WTC11 (cell line): Measurements from ENCODE around the gene SENP5. TPM values are rescaled to one million over a fixed set of nuclear protein-coding genes. Genes with fewer than 3 reads are reported as not detected.

Experiments used
- ATAC-seq: fragments of 200-7000 bp; cut with Tn5 transposase; 2 replicates; pipeline ENCODE4 v1.10.0; 2021; ENCODE audit warnings: mild to moderate bottlenecking, moderate library complexity
- CTCF ChIA-PET: fragments of 300-600 bp; sonication (Branson Sonifier 250); formaldehyde crosslinking; loops from one replicate; lab custom pipeline; 2021; ENCODE audit warnings: antibody characterized with exemption; lab: Charles Lee
- POLR2A ChIA-PET: fragments of 350-600 bp; sonication (Branson Sonifier 250); formaldehyde crosslinking; loops from one replicate; lab custom pipeline; 2021; ENCODE audit warnings: antibody characterized with exemption; lab: Charles Lee
- DNase-seq: peaks from one replicate; pipeline ENCODE4 v3.0.0; 2021; ENCODE audit warnings: low spot score
- H3K27ac Mint-ChIP-seq: 2 replicates; pipeline ENCODE4 v1.8.0; 2021; ENCODE audit warnings: mixed read lengths
- H3K27me3 Mint-ChIP-seq: 2 replicates; pipeline ENCODE4 v1.8.0; 2021; ENCODE audit warnings: low read depth, mild to moderate bottlenecking, moderate library complexity, mixed read lengths
- H3K36me3 Mint-ChIP-seq: 2 replicates; pipeline ENCODE4 v1.8.0; 2021; ENCODE audit warnings: mixed read lengths
- H3K4me1 Mint-ChIP-seq: 2 replicates; pipeline ENCODE4 v1.8.0; 2022; ENCODE audit warnings: mixed read lengths
- H3K4me3 Mint-ChIP-seq: 2 replicates; pipeline ENCODE4 v1.8.0; 2021; ENCODE audit warnings: mild to moderate bottlenecking, moderate library complexity, mixed read lengths
- H3K9me3 Mint-ChIP-seq: 2 replicates; pipeline ENCODE4 v1.8.0; 2021; ENCODE audit warnings: mixed read lengths
- GTF2I ChIP-seq: fragments of 250-450 bp; sonication (Bioruptor Pico); conservative IDR thresholded peaks from 2 replicates; pipeline ENCODE4 v1.4.0; 2021; ENCODE audit warnings: mild to moderate bottlenecking
- JUN ChIP-seq: sonication (generic); formaldehyde crosslinking; IDR thresholded peaks from 2 replicates; pipeline ENCODE4 v1.8.0; 2023; ENCODE audit warnings: mild to moderate bottlenecking, missing genetic modification reagents
- MYBL2 ChIP-seq: sonication (generic); formaldehyde crosslinking; IDR thresholded peaks from 2 replicates; pipeline ENCODE4 v1.8.1; 2023; ENCODE audit warnings: mild to moderate bottlenecking, moderate library complexity, missing genetic modification reagents
- ZNF671 ChIP-seq: fragments of 250-450 bp; sonication (Bioruptor Pico); IDR thresholded peaks from 2 replicates; pipeline ENCODE4 v1.8.0; 2021; ENCODE audit warnings: mild to moderate bottlenecking
- total RNA-seq: library from RNA; stranded (reverse); gene quantifications from 3 replicates; pipeline ENCODE4 v1.2.3, GENCODE V29; 2021
- TF ChIP-seq, protein P1 (sequence below): sonication (generic); formaldehyde crosslinking; IDR thresholded peaks from 2 replicates; pipeline ENCODE4 v1.8.1; 2023; ENCODE audit warnings: mild to moderate bottlenecking, missing genetic modification reagents, borderline replicate concordance
- TF ChIP-seq, protein P2 (sequence below): sonication (generic); formaldehyde crosslinking; IDR thresholded peaks from 2 replicates; pipeline ENCODE4 v1.8.0; 2022; ENCODE audit warnings: missing genetic modification reagents
- TF ChIP-seq, protein P3 (sequence below): sonication (generic); formaldehyde crosslinking; IDR thresholded peaks from 2 replicates; pipeline ENCODE4 v1.8.0; 2023; ENCODE audit warnings: mild to moderate bottlenecking, missing genetic modification reagents
- TF ChIP-seq, protein P4 (sequence below): sonication (generic); formaldehyde crosslinking; conservative IDR thresholded peaks from 2 replicates; pipeline ENCODE4 v1.8.1; 2022; ENCODE audit warnings: mild to moderate bottlenecking, missing genetic modification reagents
- TF ChIP-seq, protein P5 (sequence below): fragments of 200-600 bp; IDR thresholded peaks from 2 replicates; pipeline ENCODE4 v1.8.0; 2022; ENCODE audit warnings: antibody characterized with exemption
- TF ChIP-seq, protein P6 (sequence below): sonication (generic); formaldehyde crosslinking; IDR thresholded peaks from 2 replicates; pipeline ENCODE4 v1.8.1; 2023; ENCODE audit warnings: mild to moderate bottlenecking, missing genetic modification reagents, moderate library complexity
- TF ChIP-seq, protein P7 (sequence below): sonication (generic); formaldehyde crosslinking; IDR thresholded peaks from 2 replicates; pipeline ENCODE4 v1.8.1; 2023; ENCODE audit warnings: mild to moderate bottlenecking, moderate library complexity, missing genetic modification reagents
- TF ChIP-seq, protein P8 (sequence below): fragments of 250-450 bp; sonication (Bioruptor Pico); IDR thresholded peaks from 2 replicates; pipeline ENCODE4 v1.9.0; 2021; ENCODE audit warnings: moderate library complexity, mild to moderate bottlenecking, inconsistent platforms, borderline replicate concordance
- TF ChIP-seq, protein P9 (sequence below): sonication (generic); formaldehyde crosslinking; IDR thresholded peaks from 2 replicates; pipeline ENCODE4 v1.8.0; 2023; ENCODE audit warnings: missing genetic modification reagents

The SENP5 gene
- total RNA-seq, 1 experiment from 2014 or later = 30.8 TPM

DNA sequence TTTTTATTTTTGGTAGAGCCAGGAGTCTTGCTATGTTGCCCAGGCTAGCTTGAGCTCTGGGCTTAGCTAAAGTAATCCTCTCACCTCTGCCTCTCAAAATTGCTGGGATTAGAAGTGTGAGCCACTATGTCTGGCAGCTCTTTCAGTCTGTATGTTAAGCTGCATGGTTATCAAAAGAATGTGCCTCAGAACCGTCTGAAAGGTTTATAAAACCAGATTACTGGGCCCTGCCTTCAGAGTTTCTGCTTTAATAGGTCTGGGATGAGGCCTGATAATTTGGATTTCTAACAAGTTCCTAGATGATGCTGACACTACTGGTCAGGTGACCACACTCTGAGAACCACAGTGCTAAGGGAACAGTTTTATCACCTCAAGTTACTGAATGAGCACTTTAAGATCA is 34.6 kb downstream of the SENP5 start (continued):
- TF ChIP-seq, protein P1, sequence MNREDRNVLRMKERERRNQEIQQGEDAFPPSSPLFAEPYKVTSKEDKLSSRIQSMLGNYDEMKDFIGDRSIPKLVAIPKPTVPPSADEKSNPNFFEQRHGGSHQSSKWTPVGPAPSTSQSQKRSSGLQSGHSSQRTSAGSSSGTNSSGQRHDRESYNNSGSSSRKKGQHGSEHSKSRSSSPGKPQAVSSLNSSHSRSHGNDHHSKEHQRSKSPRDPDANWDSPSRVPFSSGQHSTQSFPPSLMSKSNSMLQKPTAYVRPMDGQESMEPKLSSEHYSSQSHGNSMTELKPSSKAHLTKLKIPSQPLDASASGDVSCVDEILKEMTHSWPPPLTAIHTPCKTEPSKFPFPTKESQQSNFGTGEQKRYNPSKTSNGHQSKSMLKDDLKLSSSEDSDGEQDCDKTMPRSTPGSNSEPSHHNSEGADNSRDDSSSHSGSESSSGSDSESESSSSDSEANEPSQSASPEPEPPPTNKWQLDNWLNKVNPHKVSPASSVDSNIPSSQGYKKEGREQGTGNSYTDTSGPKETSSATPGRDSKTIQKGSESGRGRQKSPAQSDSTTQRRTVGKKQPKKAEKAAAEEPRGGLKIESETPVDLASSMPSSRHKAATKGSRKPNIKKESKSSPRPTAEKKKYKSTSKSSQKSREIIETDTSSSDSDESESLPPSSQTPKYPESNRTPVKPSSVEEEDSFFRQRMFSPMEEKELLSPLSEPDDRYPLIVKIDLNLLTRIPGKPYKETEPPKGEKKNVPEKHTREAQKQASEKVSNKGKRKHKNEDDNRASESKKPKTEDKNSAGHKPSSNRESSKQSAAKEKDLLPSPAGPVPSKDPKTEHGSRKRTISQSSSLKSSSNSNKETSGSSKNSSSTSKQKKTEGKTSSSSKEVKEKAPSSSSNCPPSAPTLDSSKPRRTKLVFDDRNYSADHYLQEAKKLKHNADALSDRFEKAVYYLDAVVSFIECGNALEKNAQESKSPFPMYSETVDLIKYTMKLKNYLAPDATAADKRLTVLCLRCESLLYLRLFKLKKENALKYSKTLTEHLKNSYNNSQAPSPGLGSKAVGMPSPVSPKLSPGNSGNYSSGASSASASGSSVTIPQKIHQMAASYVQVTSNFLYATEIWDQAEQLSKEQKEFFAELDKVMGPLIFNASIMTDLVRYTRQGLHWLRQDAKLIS (CRISPR knock-in tag) = no peak
- TF ChIP-seq, protein P2, sequence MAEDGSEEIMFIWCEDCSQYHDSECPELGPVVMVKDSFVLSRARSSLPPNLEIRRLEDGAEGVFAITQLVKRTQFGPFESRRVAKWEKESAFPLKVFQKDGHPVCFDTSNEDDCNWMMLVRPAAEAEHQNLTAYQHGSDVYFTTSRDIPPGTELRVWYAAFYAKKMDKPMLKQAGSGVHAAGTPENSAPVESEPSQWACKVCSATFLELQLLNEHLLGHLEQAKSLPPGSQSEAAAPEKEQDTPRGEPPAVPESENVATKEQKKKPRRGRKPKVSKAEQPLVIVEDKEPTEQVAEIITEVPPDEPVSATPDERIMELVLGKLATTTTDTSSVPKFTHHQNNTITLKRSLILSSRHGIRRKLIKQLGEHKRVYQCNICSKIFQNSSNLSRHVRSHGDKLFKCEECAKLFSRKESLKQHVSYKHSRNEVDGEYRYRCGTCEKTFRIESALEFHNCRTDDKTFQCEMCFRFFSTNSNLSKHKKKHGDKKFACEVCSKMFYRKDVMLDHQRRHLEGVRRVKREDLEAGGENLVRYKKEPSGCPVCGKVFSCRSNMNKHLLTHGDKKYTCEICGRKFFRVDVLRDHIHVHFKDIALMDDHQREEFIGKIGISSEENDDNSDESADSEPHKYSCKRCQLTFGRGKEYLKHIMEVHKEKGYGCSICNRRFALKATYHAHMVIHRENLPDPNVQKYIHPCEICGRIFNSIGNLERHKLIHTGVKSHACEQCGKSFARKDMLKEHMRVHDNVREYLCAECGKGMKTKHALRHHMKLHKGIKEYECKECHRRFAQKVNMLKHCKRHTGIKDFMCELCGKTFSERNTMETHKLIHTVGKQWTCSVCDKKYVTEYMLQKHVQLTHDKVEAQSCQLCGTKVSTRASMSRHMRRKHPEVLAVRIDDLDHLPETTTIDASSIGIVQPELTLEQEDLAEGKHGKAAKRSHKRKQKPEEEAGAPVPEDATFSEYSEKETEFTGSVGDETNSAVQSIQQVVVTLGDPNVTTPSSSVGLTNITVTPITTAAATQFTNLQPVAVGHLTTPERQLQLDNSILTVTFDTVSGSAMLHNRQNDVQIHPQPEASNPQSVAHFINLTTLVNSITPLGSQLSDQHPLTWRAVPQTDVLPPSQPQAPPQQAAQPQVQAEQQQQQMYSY (CRISPR knock-in tag) = no peak
- TF ChIP-seq, protein P3, sequence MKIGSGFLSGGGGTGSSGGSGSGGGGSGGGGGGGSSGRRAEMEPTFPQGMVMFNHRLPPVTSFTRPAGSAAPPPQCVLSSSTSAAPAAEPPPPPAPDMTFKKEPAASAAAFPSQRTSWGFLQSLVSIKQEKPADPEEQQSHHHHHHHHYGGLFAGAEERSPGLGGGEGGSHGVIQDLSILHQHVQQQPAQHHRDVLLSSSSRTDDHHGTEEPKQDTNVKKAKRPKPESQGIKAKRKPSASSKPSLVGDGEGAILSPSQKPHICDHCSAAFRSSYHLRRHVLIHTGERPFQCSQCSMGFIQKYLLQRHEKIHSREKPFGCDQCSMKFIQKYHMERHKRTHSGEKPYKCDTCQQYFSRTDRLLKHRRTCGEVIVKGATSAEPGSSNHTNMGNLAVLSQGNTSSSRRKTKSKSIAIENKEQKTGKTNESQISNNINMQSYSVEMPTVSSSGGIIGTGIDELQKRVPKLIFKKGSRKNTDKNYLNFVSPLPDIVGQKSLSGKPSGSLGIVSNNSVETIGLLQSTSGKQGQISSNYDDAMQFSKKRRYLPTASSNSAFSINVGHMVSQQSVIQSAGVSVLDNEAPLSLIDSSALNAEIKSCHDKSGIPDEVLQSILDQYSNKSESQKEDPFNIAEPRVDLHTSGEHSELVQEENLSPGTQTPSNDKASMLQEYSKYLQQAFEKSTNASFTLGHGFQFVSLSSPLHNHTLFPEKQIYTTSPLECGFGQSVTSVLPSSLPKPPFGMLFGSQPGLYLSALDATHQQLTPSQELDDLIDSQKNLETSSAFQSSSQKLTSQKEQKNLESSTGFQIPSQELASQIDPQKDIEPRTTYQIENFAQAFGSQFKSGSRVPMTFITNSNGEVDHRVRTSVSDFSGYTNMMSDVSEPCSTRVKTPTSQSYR (CRISPR knock-in tag) = no peak
- TF ChIP-seq, all 79 proteins: peak for 0

DNA sequence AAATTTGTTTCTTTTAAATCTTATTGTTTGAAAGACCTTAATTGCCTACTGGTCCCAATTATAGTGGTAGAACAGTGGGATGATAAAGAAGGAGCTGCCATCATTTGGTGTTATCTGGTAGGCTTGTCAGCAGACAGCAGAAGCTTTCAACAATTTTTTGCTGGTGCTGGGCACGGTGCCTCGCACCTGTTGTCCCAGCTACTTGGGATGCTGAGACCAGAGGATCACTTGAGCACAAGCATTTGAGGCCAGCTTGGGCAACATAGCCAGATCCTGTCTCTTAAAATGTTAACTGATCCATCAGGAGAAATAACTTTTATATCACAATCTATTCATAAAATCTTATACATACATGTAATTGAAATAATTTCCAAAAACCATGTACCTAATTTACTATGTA is 36.0 kb downstream of the SENP5 start:
- ChIA-PET POLR2A (no interaction called here), CTCF (no interaction called here)
- ATAC-seq (no peak), DNase-seq (no peak)
- Mint-ChIP-seq H3K4me3 (no peak overlapping the region), H3K27ac (no peak overlapping the region), H3K9me3 (no peaks in the 10 kb centered on the region), H3K36me3 (peaks cover 52% of the 10 kb centered on the region), H3K27me3 (no peaks in the 10 kb centered on the region), H3K4me1 (no peaks in the 10 kb centered on the region)
- TF ChIP-seq, protein P4, sequence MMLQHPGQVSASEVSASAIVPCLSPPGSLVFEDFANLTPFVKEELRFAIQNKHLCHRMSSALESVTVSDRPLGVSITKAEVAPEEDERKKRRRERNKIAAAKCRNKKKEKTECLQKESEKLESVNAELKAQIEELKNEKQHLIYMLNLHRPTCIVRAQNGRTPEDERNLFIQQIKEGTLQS = no peak
- TF ChIP-seq JUN (CRISPR knock-in tag) (no peak), ZNF671 (CRISPR knock-in tag) (no peak), GTF2I (CRISPR knock-in tag) (no peak), MYBL2 (CRISPR knock-in tag) (no peak)
- TF ChIP-seq, protein P5, sequence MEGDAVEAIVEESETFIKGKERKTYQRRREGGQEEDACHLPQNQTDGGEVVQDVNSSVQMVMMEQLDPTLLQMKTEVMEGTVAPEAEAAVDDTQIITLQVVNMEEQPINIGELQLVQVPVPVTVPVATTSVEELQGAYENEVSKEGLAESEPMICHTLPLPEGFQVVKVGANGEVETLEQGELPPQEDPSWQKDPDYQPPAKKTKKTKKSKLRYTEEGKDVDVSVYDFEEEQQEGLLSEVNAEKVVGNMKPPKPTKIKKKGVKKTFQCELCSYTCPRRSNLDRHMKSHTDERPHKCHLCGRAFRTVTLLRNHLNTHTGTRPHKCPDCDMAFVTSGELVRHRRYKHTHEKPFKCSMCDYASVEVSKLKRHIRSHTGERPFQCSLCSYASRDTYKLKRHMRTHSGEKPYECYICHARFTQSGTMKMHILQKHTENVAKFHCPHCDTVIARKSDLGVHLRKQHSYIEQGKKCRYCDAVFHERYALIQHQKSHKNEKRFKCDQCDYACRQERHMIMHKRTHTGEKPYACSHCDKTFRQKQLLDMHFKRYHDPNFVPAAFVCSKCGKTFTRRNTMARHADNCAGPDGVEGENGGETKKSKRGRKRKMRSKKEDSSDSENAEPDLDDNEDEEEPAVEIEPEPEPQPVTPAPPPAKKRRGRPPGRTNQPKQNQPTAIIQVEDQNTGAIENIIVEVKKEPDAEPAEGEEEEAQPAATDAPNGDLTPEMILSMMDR = no peak
- TF ChIP-seq, protein P6, sequence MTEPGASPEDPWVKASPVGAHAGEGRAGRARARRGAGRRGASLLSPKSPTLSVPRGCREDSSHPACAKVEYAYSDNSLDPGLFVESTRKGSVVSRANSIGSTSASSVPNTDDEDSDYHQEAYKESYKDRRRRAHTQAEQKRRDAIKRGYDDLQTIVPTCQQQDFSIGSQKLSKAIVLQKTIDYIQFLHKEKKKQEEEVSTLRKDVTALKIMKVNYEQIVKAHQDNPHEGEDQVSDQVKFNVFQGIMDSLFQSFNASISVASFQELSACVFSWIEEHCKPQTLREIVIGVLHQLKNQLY (CRISPR knock-in tag) = no peak
- TF ChIP-seq, protein P7, sequence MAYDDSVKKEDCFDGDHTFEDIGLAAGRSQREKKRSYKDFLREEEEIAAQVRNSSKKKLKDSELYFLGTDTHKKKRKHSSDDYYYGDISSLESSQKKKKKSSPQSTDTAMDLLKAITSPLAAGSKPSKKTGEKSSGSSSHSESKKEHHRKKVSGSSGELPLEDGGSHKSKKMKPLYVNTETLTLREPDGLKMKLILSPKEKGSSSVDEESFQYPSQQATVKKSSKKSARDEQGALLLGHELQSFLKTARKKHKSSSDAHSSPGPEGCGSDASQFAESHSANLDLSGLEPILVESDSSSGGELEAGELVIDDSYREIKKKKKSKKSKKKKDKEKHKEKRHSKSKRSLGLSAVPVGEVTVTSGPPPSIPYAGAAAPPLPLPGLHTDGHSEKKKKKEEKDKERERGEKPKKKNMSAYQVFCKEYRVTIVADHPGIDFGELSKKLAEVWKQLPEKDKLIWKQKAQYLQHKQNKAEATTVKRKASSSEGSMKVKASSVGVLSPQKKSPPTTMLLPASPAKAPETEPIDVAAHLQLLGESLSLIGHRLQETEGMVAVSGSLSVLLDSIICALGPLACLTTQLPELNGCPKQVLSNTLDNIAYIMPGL (CRISPR knock-in tag) = no peak
- TF ChIP-seq, protein P8, sequence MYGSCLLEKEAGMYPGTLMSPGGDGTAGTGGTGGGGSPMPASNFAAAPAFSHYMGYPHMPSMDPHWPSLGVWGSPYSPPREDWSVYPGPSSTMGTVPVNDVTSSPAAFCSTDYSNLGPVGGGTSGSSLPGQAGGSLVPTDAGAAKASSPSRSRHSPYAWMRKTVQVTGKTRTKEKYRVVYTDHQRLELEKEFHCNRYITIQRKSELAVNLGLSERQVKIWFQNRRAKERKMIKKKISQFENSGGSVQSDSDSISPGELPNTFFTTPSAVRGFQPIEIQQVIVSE (CRISPR knock-in tag) = no peak
- TF ChIP-seq, protein P1 (CRISPR knock-in tag) = no peak
- TF ChIP-seq, protein P9, sequence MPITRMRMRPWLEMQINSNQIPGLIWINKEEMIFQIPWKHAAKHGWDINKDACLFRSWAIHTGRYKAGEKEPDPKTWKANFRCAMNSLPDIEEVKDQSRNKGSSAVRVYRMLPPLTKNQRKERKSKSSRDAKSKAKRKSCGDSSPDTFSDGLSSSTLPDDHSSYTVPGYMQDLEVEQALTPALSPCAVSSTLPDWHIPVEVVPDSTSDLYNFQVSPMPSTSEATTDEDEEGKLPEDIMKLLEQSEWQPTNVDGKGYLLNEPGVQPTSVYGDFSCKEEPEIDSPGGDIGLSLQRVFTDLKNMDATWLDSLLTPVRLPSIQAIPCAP (CRISPR knock-in tag) = no peak
- TF ChIP-seq, all 79 proteins: peak for 0
